PC-9 (cell line): Measurements from ENCODE around the gene HES7. TPM values are rescaled to one million over a fixed set of nuclear protein-coding genes. Genes with fewer than 3 reads are reported as not detected.

ENCODE experiments used
- BruUV-seq: library from RNA; stranded (reverse); fragments of 400-500 nt; replicated peaks from 2 replicates; lab custom pipeline; 2021; lab: Mats Ljungman, UMichigan
- CTCF ChIA-PET: fragments of 300-600 bp; sonication (Branson Sonifier 250); formaldehyde crosslinking; loops from one replicate; lab custom pipeline; 2022; ENCODE audit warnings: antibody characterized with exemption; lab: Charles Lee
- POLR2A ChIA-PET: fragments of 300-600 bp; sonication (Branson Sonifier 250); formaldehyde crosslinking; loops from one replicate; lab custom pipeline; 2022; ENCODE audit warnings: antibody characterized with exemption; ENCODE audit not compliant: unreplicated experiment; lab: Charles Lee
- DNase-seq, 2 experiments: peaks; one replicate each; pipeline versions ENCODE4 v3.0.0 to v3.0.0-alpha.2; 2015 to 2022; ENCODE audit warnings: mixed read lengths in 1 of 2
- H2AFZ ChIP-seq: fragments of 200-600 bp; sonication (generic); 2 replicates; pipeline ENCODE4 v1.8.1; 2017; ENCODE audit warnings: antibody characterized with exemption
- H3F3A ChIP-seq: fragments of 200-600 bp; sonication (generic); 2 replicates; pipeline ENCODE4 v1.8.1; 2017; ENCODE audit warnings: antibody characterized with exemption, mild to moderate bottlenecking, low read depth; ENCODE audit not compliant: insufficient read depth
- H3K27ac ChIP-seq: fragments of 200-600 bp; sonication (generic); 2 replicates; pipeline ENCODE4 v1.6.1; 2016; ENCODE audit warnings: mixed run types
- H3K27me3 ChIP-seq: fragments of 200-600 bp; sonication (generic); 2 replicates; pipeline ENCODE4 v1.6.1; 2016; ENCODE audit warnings: low read depth, mixed run types; ENCODE audit not compliant: insufficient read depth
- H3K36me3 ChIP-seq: fragments of 200-600 bp; sonication (generic); 2 replicates; pipeline ENCODE4 v1.6.1; 2016; ENCODE audit warnings: low read depth, mixed run types
- H3K4me1 ChIP-seq: fragments of 200-600 bp; sonication (generic); replicated peaks from 2 replicates; pipeline ENCODE4 v1.6.1; 2016; ENCODE audit warnings: mixed run types; ENCODE audit not compliant: insufficient read depth
- H3K4me2 ChIP-seq: fragments of 200-600 bp; sonication (generic); 2 replicates; pipeline ENCODE4 v1.6.1; 2017; ENCODE audit warnings: mixed run types
- H3K4me3 ChIP-seq: fragments of 200-600 bp; sonication (generic); 2 replicates; pipeline ENCODE4 v1.6.1; 2016; ENCODE audit warnings: mixed run types
- H3K79me2 ChIP-seq: fragments of 200-600 bp; sonication (generic); 2 replicates; pipeline ENCODE4 v1.6.1; 2017; ENCODE audit warnings: low read depth, mixed run types
- H3K9me2 ChIP-seq: fragments of 200-600 bp; sonication (generic); 2 replicates; pipeline ENCODE4 v1.8.1; 2017; ENCODE audit warnings: mild to moderate bottlenecking; ENCODE audit not compliant: insufficient read depth
- H3K9me3 ChIP-seq: fragments of 200-600 bp; sonication (generic); 2 replicates; pipeline ENCODE4 v1.8.1; 2016; ENCODE audit warnings: low read depth; ENCODE audit not compliant: insufficient read depth
- H4K20me1 ChIP-seq: fragments of 200-600 bp; sonication (generic); 2 replicates; pipeline ENCODE4 v1.8.1; 2017; ENCODE audit not compliant: insufficient read depth
- CTCF ChIP-seq: fragments of 200-600 bp; sonication (generic); conservative IDR thresholded peaks from 2 replicates; pipeline ENCODE4 v1.6.1; 2017; ENCODE audit warnings: mixed run types, antibody characterized with exemption, mild to moderate bottlenecking, moderate library complexity
- EZH2 ChIP-seq: fragments of 200-600 bp; sonication (generic); IDR thresholded peaks from 2 replicates; pipeline ENCODE4 v1.8.0; 2017; ENCODE audit warnings: antibody characterized with exemption, low read depth
- intact Hi-C: fragments of 100-400 bp; cut with micrococcal nuclease; formaldehyde crosslinking; loops from one replicate; pipeline ENCODE4 v1.10.0; 2022; ENCODE audit not compliant: unreplicated experiment
- total RNA-seq: library from RNA; stranded (reverse); gene quantifications from 2 replicates; pipeline ENCODE4 v1.2.3, GENCODE V29; 2021

HES7 gene
- total RNA-seq, 1 experiment from 2014 or later = 2.6 TPM

GRCh38 chr17:8128125-8128784 lies 4.3 kb upstream of the HES7 start:
- H3K4me3 ChIP-seq = no peak overlapping the region
- no peaks in the 10 kb centered on the region for H4K20me1 ChIP-seq
- no peak overlapping the region for H3K4me2 ChIP-seq
- BruUV-seq = no TSS peak
- H3K79me2 ChIP-seq = no peaks in the 10 kb centered on the region
- H3K36me3 ChIP-seq = no peaks in the 10 kb centered on the region
- no peaks in the 10 kb centered on the region for H3K27me3 ChIP-seq
- POLR2A ChIA-PET = no interaction called here
- peaks cover 11% of the 10 kb centered on the region; the same call in 1 of the 2 replicates for H3F3A ChIP-seq
- no peaks in the 10 kb centered on the region for H3K9me2 ChIP-seq
- DNase-seq = no peak
- H3K4me1 ChIP-seq = peaks cover 12% of the 10 kb centered on the region; the same call in 1 of the 2 replicates
- CTCF ChIA-PET = no interaction called here
- H3K9me3 ChIP-seq = no peaks in the 10 kb centered on the region
- intact Hi-C loops = no loop called here
- H3K27ac ChIP-seq = no peak overlapping the region
- no peak overlapping the region for H2AFZ ChIP-seq
- TF ChIP-seq EZH2 (no peak), CTCF (no peak)

- Histone ChIP-seq H3K27me3 (no peaks in the 10 kb centered on the region), H4K20me1 (no peaks in the 10 kb centered on the region), H3F3A (peaks cover 11% of the 10 kb centered on the region; the same call in 1 of the 2 replicates), H3K36me3 (no peaks in the 10 kb centered on the region), H3K27ac (peak overlapping the region; percentile 34; the same call in 1 of the 2 replicates), H3K9me3 (no peaks in the 10 kb centered on the region), H3K9me2 (no peaks in the 10 kb centered on the region), H3K79me2 (no peaks in the 10 kb centered on the region), H3K4me2 (peak overlapping the region; percentile 95), H3K4me3 (peak overlapping the region; percentile 81), H2AFZ (peak overlapping the region; percentile 89), H3K4me1 (peaks cover 12% of the 10 kb centered on the region; the same call in 1 of the 2 replicates)
- TF ChIP-seq CTCF = no peak
- no peak for TF ChIP-seq EZH2
- ChIA-PET CTCF (no interaction called here), POLR2A (interaction anchor here (0.5 to 0.6 kb wide), 3 partner anchors 292 to 441 kb away, joined by 4 to 8 read pairs (median 6); no protein-coding TSS in a partner anchor)
- peak in 1 of 2 experiments; percentile 61 for DNase-seq
- intact Hi-C loops = loop anchor here (1.0 kb wide), 1 partner anchor 12 kb away; no protein-coding TSS in a partner anchor
- BruUV-seq = no TSS peak
These were observed 2.7 kb upstream of the HES7 start for GRCh38 chr17:8126491-8127066.

- Histone ChIP-seq H2AFZ (peak overlapping the region; percentile 89), H3K27me3 (no peaks in the 10 kb centered on the region), H3K9me2 (no peaks in the 10 kb centered on the region), H3F3A (peaks cover 11% of the 10 kb centered on the region; the same call in 1 of the 2 replicates), H3K4me3 (peak overlapping the region; percentile 81), H3K4me1 (peaks cover 12% of the 10 kb centered on the region; the same call in 1 of the 2 replicates), H3K9me3 (no peaks in the 10 kb centered on the region), H4K20me1 (no peaks in the 10 kb centered on the region), H3K27ac (no peak overlapping the region), H3K79me2 (no peaks in the 10 kb centered on the region), H3K4me2 (peak overlapping the region; percentile 95), H3K36me3 (no peaks in the 10 kb centered on the region)
- POLR2A ChIA-PET = interaction anchor here (0.5 to 0.6 kb wide), 2 partner anchors 94 to 291 kb away, joined by 4 read pairs; no protein-coding TSS in a partner anchor
- CTCF ChIA-PET = no interaction called here
- no peak for DNase-seq
- TF ChIP-seq CTCF (no peak), EZH2 (no peak)
- BruUV-seq = no TSS peak
- intact Hi-C loops = loop anchor here (1.0 kb wide), 1 partner anchor 12 kb away; no protein-coding TSS in a partner anchor
These were observed 2.1 kb upstream of the HES7 start for GRCh38 chr17:8125947-8126490.
